Gastroesophageal sphincter (tissue), 4 donors: ENCODE data around the gene SCN4A. TPM values are rescaled to one million over a fixed set of nuclear protein-coding genes. Genes with fewer than 3 reads are reported as not detected.

ENCODE experiments used
- ATAC-seq: fragments of 150-250 bp; one replicate; pipeline ENCODE4 v1.9.1; 2016; ENCODE audit warnings: mild to moderate bottlenecking, moderate library complexity
- H3K27ac ChIP-seq, 4 donors: fragments of 200-600 bp; sonication (generic) in 3 of 4; 1 replicate in 3 of 4; 2 replicates in 1 of 4; pipeline ENCODE4 v1.5.1; 2016 to 2019
- H3K27me3 ChIP-seq: fragments of 200-600 bp; sonication (generic); one replicate; pipeline ENCODE4 v1.5.1; 2019
- H3K36me3 ChIP-seq, 2 donors: fragments of 200-600 bp; sonication (generic); one replicate each; pipeline ENCODE4 v1.5.1; 2019; ENCODE audit warnings: control low read depth in 1 of 2
- H3K4me1 ChIP-seq, 3 donors: fragments of 200-600 bp; sonication (generic); 1 replicate in 2 of 3; 2 replicates in 1 of 3; pipeline ENCODE4 v1.5.1; 2016 to 2019; ENCODE audit warnings: control low read depth in 2 of 3
- H3K4me3 ChIP-seq, 2 donors: fragments of 200-600 bp; sonication (generic); one replicate each; pipeline ENCODE4 v1.5.1; 2019; ENCODE audit warnings: mild to moderate bottlenecking in 1 of 2, moderate library complexity in 1 of 2
- H3K9me3 ChIP-seq, 3 donors: fragments of 200-600 bp; sonication (generic); one replicate each; pipeline ENCODE4 v1.5.1; 2017 to 2019; ENCODE audit warnings: control low read depth in 2 of 3
- EP300 ChIP-seq: sonication (generic); formaldehyde crosslinking; IDR thresholded peaks from one replicate; pipeline ENCODE4 v1.6.1; 2017; ENCODE audit warnings: antibody characterized with exemption, mild to moderate bottlenecking
- POLR2A ChIP-seq, 2 donors: fragments of 450-650 bp; IDR thresholded peaks; one replicate each; pipeline ENCODE4 v1.6.1; 2017; ENCODE audit warnings: antibody characterized with exemption in 2 of 2, mild to moderate bottlenecking in 2 of 2, moderate library complexity in 1 of 2
- POLR2AphosphoS5 ChIP-seq: sonication (generic); formaldehyde crosslinking; IDR thresholded peaks from one replicate; pipeline ENCODE4 v1.6.1; 2017; ENCODE audit warnings: antibody characterized with exemption
- WGBS, 2 donors: methylation state at CpG; one replicate each; pipeline ENCODE4 v1.1.5; 2018; ENCODE audit warnings: low coverage in 1 of 2; 5-methylcytosine and 5-hydroxymethylcytosine counted together
- total RNA-seq, 4 donors: library from RNA; depleted of rRNA; stranded (reverse); fragments of >200 nt; gene quantifications; one replicate each; pipeline ENCODE4 v1.1.0, GENCODE V29; 2016
- TF ChIP-seq, protein P1 (sequence below), 4 experiments: fragments of 200-600 bp in 2 of 4; fragments of 450-650 bp in 2 of 4; sonication (generic) in 1 of 4; IDR thresholded peaks; one replicate each; pipeline ENCODE4 v1.5.1; 2017 to 2019; ENCODE audit warnings: antibody characterized with exemption in 4 of 4, mild to moderate bottlenecking in 2 of 4, moderate library complexity in 2 of 4

Gene SCN4A
- total RNA-seq, 4 donors from 2014 or later = 0.15 to 0.47 (median 0.35) TPM

GRCh38 chr17:64004903-64005733 lies 32.4 kb upstream of the SCN4A start:
- TF ChIP-seq, protein P1, sequence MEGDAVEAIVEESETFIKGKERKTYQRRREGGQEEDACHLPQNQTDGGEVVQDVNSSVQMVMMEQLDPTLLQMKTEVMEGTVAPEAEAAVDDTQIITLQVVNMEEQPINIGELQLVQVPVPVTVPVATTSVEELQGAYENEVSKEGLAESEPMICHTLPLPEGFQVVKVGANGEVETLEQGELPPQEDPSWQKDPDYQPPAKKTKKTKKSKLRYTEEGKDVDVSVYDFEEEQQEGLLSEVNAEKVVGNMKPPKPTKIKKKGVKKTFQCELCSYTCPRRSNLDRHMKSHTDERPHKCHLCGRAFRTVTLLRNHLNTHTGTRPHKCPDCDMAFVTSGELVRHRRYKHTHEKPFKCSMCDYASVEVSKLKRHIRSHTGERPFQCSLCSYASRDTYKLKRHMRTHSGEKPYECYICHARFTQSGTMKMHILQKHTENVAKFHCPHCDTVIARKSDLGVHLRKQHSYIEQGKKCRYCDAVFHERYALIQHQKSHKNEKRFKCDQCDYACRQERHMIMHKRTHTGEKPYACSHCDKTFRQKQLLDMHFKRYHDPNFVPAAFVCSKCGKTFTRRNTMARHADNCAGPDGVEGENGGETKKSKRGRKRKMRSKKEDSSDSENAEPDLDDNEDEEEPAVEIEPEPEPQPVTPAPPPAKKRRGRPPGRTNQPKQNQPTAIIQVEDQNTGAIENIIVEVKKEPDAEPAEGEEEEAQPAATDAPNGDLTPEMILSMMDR (IDR thresholded peaks at IDR 0.05) = no peak
- TF ChIP-seq POLR2AphosphoS5 (no peak), EP300 (no peak), POLR2A (IDR thresholded peaks at IDR 0.05) (no peak)
- Histone ChIP-seq H3K27ac (peak overlapping the region in 3 of 4 donors; percentile 49 to 64 (median 64)), H3K36me3 (no peaks in the 10 kb centered on the region), H3K9me3 (no peaks in the 10 kb centered on the region), H3K4me3 (peak overlapping the region in 1 of 2 donors; percentile 24), H3K4me1 (peaks cover 0 to 36% (median 22%) of the 10 kb centered on the region in 3 donors), H3K27me3 (peaks cover 38% of the 10 kb centered on the region)
- 17 to 68% methylated on average over 2 to 8 of the region's 19 CpGs for WGBS, 2 donors
- ATAC-seq = no peak

GRCh38 chr17:64004218-64004770 lies 31.6 kb upstream of the SCN4A start:
- TF ChIP-seq POLR2A (IDR thresholded peaks at IDR 0.05) = no peak
- TF ChIP-seq, protein P1 (IDR thresholded peaks at IDR 0.05) = no peak
- no peak for TF ChIP-seq EP300
- TF ChIP-seq POLR2AphosphoS5 = no peak
- no peak overlapping the region for H3K4me3 ChIP-seq
- WGBS, 2 donors = 93 to 94% methylated on average over 4 to 6 of the region's 7 CpGs
- peaks cover 46% of the 10 kb centered on the region for H3K27me3 ChIP-seq
- no peaks in the 10 kb centered on the region for H3K9me3 ChIP-seq
- H3K27ac ChIP-seq = peak overlapping the region in 1 of 4 donors; percentile 37
- H3K4me1 ChIP-seq = peaks cover 0 to 36% (median 22%) of the 10 kb centered on the region in 3 donors
- ATAC-seq = no peak
- H3K36me3 ChIP-seq = no peaks in the 10 kb centered on the region

DNA sequence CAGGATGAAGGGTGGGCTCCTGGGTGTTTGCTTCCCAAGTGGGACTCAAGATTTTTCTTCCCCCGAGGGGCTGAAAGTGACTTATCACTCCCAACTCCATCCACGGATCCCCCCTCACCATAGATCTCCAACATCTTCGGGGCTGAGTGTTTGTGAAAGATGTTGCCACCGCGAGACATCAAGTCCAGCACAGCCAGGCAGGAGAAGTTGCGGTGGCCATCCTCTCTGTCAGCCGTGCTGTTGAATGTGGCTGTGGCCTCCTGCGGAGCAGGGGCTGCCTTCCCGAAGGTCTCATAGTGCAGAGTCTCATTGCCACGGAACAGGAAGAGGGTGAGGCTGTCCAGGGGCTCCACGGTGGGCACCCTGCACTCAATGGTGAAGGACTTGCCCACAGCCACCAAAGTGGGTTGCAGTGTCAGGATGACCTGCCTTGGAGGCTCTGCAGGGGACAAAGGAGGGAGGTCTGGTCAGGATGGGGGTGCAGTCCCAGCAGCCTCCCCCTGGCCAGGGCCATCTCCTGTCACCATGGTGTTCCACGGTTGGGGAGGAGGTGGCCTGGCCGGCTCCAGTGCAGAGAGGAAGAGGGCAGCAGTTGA lies 30.9 kb upstream of the SCN4A start:
- peak overlapping the region in 1 of 4 donors; percentile 1 for H3K27ac ChIP-seq
- peaks cover 53% of the 10 kb centered on the region for H3K27me3 ChIP-seq
- H3K4me1 ChIP-seq = peaks cover 0 to 34% (median 26%) of the 10 kb centered on the region in 3 donors
- ATAC-seq = no peak
- no peak overlapping the region for H3K4me3 ChIP-seq
- no peak for TF ChIP-seq EP300
- TF ChIP-seq POLR2AphosphoS5 = no peak
- TF ChIP-seq, protein P1 (IDR thresholded peaks at IDR 0.05) = no peak
- TF ChIP-seq POLR2A (IDR thresholded peaks at IDR 0.05) = no peak
- no peaks in the 10 kb centered on the region for H3K9me3 ChIP-seq
- H3K36me3 ChIP-seq = no peaks in the 10 kb centered on the region
- 71 to 83% methylated on average over 2 to 5 of the region's 13 CpGs for WGBS, 2 donors

DNA sequence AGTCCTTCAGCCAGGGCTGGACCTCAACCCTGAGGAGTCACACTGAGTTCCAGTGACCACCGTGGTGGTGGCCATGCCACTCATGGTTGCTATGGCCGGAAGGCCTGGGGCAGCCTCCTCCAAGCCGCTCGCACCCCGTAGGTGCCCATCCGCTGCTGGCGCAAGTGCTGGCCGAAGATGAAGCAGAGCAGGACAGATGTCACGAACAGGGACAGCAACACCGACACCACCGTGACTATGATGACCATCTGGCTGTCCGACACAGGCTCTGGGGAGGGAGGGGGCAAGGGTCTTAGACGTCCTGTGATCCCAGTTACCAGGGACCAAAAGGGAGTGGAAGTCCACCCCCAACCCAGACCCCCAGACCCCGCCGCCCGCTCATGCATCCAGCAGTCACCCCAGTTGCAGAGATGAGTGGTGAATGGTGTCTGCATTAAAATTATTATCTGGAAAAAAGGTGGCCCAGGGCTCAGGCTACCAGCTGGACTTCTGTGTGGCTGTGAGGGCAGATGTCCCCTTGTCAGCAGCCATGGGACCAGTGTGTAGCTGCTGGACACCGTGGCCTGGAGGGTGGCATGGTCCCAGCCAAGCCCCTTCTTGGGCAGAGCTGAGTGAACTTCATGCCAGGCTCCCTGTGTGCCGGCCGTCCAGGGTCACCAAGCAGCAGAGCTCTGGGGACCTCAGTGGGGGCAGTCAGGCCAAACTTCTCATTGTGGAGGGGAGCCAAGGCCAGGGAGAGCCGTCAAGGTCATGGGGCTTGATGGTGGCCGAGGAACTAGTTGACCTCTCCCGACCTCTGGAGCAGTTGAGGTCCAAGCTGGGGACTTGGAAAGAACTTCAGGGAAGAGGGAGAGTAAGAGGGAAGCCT lies 30.2 kb upstream of the SCN4A start:
- Histone ChIP-seq H3K9me3 (no peaks in the 10 kb centered on the region), H3K36me3 (no peaks in the 10 kb centered on the region), H3K4me1 (peaks cover 0 to 34% (median 27%) of the 10 kb centered on the region in 3 donors), H3K4me3 (no peak overlapping the region), H3K27me3 (peaks cover 60% of the 10 kb centered on the region), H3K27ac (peak overlapping the region in 3 of 4 donors; percentile 4 to 73 (median 70))
- WGBS, 2 donors = 83% methylated on average over 2 of the region's 22 CpGs; no CpG with 5 or more reads in 1 of the 2 donors
- no peak for ATAC-seq
- TF ChIP-seq POLR2A (IDR thresholded peaks at IDR 0.05) (no peak), EP300 (no peak), POLR2AphosphoS5 (no peak)
- TF ChIP-seq, protein P1 (IDR thresholded peaks at IDR 0.05) = no peak
